Measurements from ENCODE around the gene ABO.

Gene ABO

GRCh38 chr9:133280392-133280791 is 5.4 kb upstream of the ABO start:
- H3K36me3 ChIP-seq (ENCODE audit: insufficient read depth, low read length), result no peaks in the 10 kb centered on the region
- H3K4me3 ChIP-seq (ENCODE audit: low read length, poor library complexity, severe bottlenecking), result no peak overlapping the region
- no peaks in the 10 kb centered on the region for H3K9me3 ChIP-seq (ENCODE audit: insufficient read depth, low read depth, low read length)
- no peaks in the 10 kb centered on the region for H3K9me2 ChIP-seq (replicated peaks; ENCODE audit: low read depth, low read length)
- no peaks in the 10 kb centered on the region for H3F3A ChIP-seq (ENCODE audit: low read depth)
- H4K20me1 ChIP-seq (ENCODE audit: insufficient read depth, low read length, poor library complexity, severe bottlenecking), result no peaks in the 10 kb centered on the region
- no peak overlapping the region for H2AFZ ChIP-seq (ENCODE audit: low read length)
- H3K9ac ChIP-seq (ENCODE audit: low read depth, low read length, poor library complexity, severe bottlenecking), result no peak overlapping the region
- no peak overlapping the region for H3K4me2 ChIP-seq (ENCODE audit: low read depth, low read length, poor library complexity, severe bottlenecking)
- H3K27me3 ChIP-seq (ENCODE audit: insufficient read depth, low read length, poor library complexity, severe bottlenecking), result no peaks in the 10 kb centered on the region
- H3K79me2 ChIP-seq (ENCODE audit: insufficient read depth, low read length), result no peaks in the 10 kb centered on the region
- TF ChIP-seq EZH2phosphoT487 (IDR thresholded peaks at IDR 0.05; ENCODE audit: borderline replicate concordance) (no peak), CTCF (conservative IDR thresholded peaks at IDR 0.05; ENCODE audit: low read length) (no peak)
- no peaks in the 10 kb centered on the region for H3K4me1 ChIP-seq (ENCODE audit: insufficient read depth, low read length, poor library complexity, severe bottlenecking)

GRCh38 chr9:133278161-133279114 is 3.4 kb upstream of the ABO start:
- H3F3A ChIP-seq (ENCODE audit: low read depth), result no peaks in the 10 kb centered on the region
- no peaks in the 10 kb centered on the region for H3K4me1 ChIP-seq (ENCODE audit: insufficient read depth, low read length, poor library complexity, severe bottlenecking)
- H3K36me3 ChIP-seq (ENCODE audit: insufficient read depth, low read length), result no peaks in the 10 kb centered on the region
- no peak overlapping the region for H3K4me2 ChIP-seq (ENCODE audit: low read depth, low read length, poor library complexity, severe bottlenecking)
- H3K27me3 ChIP-seq (ENCODE audit: insufficient read depth, low read length, poor library complexity, severe bottlenecking), result no peaks in the 10 kb centered on the region
- no peaks in the 10 kb centered on the region for H3K9me2 ChIP-seq (replicated peaks; ENCODE audit: low read depth, low read length)
- H3K9me3 ChIP-seq (ENCODE audit: insufficient read depth, low read depth, low read length), result no peaks in the 10 kb centered on the region
- H4K20me1 ChIP-seq (ENCODE audit: insufficient read depth, low read length, poor library complexity, severe bottlenecking), result no peaks in the 10 kb centered on the region
- H3K4me3 ChIP-seq (ENCODE audit: low read length, poor library complexity, severe bottlenecking), result no peak overlapping the region
- TF ChIP-seq EZH2phosphoT487 (IDR thresholded peaks at IDR 0.05; ENCODE audit: borderline replicate concordance) (no peak), CTCF (conservative IDR thresholded peaks at IDR 0.05; ENCODE audit: low read length) (no peak)
- no peak overlapping the region for H2AFZ ChIP-seq (ENCODE audit: low read length)
- no peak overlapping the region for H3K9ac ChIP-seq (ENCODE audit: low read depth, low read length, poor library complexity, severe bottlenecking)
- no peaks in the 10 kb centered on the region for H3K79me2 ChIP-seq (ENCODE audit: insufficient read depth, low read length)

- H3K4me3 ChIP-seq (ENCODE audit: low read length, poor library complexity, severe bottlenecking), result no peak overlapping the region
- H3K27me3 ChIP-seq (ENCODE audit: insufficient read depth, low read length, poor library complexity, severe bottlenecking), result no peaks in the 10 kb centered on the region
- H3K4me1 ChIP-seq (ENCODE audit: insufficient read depth, low read length, poor library complexity, severe bottlenecking), result no peaks in the 10 kb centered on the region
- H3F3A ChIP-seq (ENCODE audit: low read depth), result no peaks in the 10 kb centered on the region
- H3K9me3 ChIP-seq (ENCODE audit: insufficient read depth, low read depth, low read length), result no peaks in the 10 kb centered on the region
- H3K9ac ChIP-seq (ENCODE audit: low read depth, low read length, poor library complexity, severe bottlenecking), result no peak overlapping the region
- no peaks in the 10 kb centered on the region for H3K79me2 ChIP-seq (ENCODE audit: insufficient read depth, low read length)
- H2AFZ ChIP-seq (ENCODE audit: low read length), result no peak overlapping the region
- no peak overlapping the region for H3K4me2 ChIP-seq (ENCODE audit: low read depth, low read length, poor library complexity, severe bottlenecking)
- H3K9me2 ChIP-seq (replicated peaks; ENCODE audit: low read depth, low read length), result no peaks in the 10 kb centered on the region
- TF ChIP-seq EZH2phosphoT487 (IDR thresholded peaks at IDR 0.05; ENCODE audit: borderline replicate concordance), result no peak
- TF ChIP-seq CTCF (conservative IDR thresholded peaks at IDR 0.05; ENCODE audit: low read length), result no peak
- no peaks in the 10 kb centered on the region for H4K20me1 ChIP-seq (ENCODE audit: insufficient read depth, low read length, poor library complexity, severe bottlenecking)
- H3K36me3 ChIP-seq (ENCODE audit: insufficient read depth, low read length), result no peaks in the 10 kb centered on the region
Observed at GRCh38 chr9:133277467-133277866, 2.5 kb upstream of the ABO start.

Measured in Loucy (cell line).